ENCODE results near the gene ADA.

The ADA gene

DNA sequence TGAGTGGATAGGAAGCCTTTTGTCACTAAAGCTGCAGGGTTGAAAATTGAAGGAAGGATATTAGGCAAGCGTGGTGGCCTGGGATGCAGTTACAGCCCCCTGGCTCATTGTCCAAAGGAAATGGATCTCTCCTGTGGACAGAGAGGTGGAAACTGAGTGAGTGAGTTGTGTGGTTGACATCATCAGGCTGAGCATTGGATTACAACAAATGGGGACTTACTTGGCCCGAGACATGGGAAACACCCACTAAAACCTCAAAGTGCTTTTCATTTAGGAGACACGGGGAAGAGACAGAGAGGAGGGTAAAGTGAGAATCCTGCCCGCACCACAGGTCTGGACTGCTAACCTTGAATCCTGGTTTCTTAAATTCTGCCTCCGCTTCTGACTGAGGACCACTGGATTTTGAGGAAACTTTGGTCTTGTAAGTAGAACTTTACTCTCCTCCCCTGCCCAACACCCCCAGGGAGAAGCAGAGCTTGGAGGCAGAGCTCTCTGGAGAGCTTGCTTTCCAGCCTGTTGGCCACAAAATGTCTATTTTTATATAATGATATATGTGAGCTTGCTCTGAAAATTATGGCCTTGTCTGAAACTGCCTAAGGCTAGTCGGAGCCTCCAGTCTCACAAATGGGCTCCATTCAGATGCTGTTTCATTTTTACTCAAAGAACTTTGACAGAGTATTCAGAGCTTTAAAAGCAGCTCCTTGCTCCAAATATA is 69.0 kb downstream of the ADA start, which contains the start of gene PKIG:
TSS of gene PKIG (plus strand) at position 269 of the 715 bp plus-strand sequence. CDS start 31,978 bp downstream, outside the sequence.
- no peak for DNase-seq (ENCODE audit: low read depth in 2 of 2, low spot score in 1 of 2)

GRCh38 chr20:44581515-44581914 is 70.0 kb downstream of the ADA start:
- DNase-seq (ENCODE audit: low read depth in 2 of 2, low spot score in 1 of 2) = no peak

DNA sequence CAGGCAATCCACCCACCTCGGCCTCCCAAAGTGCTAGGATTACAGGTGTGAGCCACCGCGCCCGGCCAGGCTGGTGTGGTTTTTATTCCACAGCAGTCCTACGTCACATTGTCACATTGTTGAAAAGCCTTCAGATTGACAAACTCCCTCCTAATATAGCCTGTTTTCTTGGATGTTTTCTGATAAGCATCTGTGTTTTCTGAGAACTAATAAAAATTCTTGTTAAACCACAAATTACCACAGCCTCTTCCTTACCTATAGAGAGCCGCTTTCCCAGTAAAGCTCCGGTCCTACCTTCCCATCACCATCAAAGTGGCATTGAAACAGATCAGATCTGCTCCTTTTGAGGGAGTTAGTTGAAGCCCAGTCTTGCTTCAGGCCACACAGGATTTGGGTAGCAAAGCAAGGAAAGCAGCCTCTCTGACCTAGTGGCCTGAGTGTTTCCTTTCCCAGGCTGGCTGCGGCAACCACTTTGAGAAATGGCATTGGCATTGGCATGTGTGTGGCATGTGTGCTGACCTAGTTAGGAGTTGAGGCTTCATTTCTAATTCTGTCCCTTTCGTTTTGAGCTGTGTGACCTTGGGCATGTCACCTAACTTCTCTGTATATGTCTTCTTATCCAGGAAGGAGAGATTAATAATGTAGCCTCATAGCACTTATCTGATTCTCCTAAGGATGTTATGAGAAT is 70.8 kb downstream of the ADA start:
- no peak for DNase-seq (ENCODE audit: low read depth in 2 of 2, low spot score in 1 of 2)

- no peak for DNase-seq (ENCODE audit: low read depth in 2 of 2, low spot score in 1 of 2)
These were observed 72.0 kb downstream of the ADA start for GRCh38 chr20:44579313-44580081.

DNA sequence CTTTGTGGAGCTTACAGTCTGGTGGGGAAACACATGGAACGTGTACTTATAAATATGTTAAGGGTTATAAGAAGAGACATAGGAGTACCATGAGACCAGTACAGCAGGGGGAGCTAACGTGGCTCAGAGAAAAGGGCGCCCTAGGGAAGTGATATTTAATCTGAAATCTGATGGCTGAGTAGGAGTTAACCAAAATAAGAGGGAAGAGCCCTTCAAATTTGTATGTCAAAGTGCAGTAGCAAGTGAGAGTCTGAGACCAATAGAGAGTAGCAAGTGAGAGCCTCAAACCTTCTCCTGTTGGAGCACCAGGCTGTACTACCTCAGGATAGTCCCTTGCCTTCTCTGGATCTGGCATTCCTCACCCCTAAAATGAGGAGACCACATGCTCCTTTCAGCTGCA is 75.2 kb downstream of the ADA start:
- DNase-seq (ENCODE audit: low read depth in 2 of 2, low spot score in 1 of 2) = no peak

DNA sequence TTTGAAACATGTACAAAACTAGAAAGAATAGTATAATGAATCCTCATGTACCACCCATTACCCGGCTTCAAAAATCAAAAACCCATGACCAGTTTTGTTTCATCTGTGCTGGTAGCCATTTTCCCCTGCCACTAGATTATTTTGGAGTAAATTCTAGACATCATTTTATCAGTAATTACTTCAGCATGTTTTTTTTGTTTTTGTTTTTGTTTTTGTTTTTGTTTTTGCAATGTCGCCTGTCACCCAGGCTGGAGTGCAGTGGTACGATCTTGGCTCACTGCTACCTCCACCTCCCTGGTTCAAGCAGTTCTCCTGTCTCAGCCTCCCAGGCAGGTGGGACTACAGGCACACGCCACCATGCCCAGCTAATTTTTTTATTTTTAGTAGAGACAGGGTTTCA is 77.1 kb downstream of the ADA start:
- no peak for DNase-seq (ENCODE audit: low read depth in 2 of 2, low spot score in 1 of 2)

DNA sequence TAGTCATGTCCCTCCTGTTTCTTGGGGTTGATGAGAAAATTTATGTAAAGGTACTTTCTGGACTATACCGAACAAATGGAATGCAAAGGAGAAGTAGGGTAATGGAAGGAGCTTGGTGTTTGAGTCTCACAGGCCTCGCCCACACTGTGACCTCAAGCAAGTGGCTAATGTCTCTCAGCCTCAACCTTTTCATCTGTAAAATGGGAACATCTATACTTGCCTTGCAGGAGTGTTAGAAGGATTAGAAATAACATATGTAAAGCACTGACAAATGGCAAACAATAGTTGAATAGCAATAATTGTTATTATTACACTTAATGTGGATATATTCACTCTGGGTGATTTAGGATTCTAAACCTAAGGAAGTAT is 78.0 kb downstream of the ADA start:
- DNase-seq (ENCODE audit: low read depth in 2 of 2, low spot score in 1 of 2) = no peak

- no peak for DNase-seq (ENCODE audit: low read depth in 2 of 2, low spot score in 1 of 2)
These were observed 78.7 kb downstream of the ADA start for GRCh38 chr20:44572551-44573500.

DNA sequence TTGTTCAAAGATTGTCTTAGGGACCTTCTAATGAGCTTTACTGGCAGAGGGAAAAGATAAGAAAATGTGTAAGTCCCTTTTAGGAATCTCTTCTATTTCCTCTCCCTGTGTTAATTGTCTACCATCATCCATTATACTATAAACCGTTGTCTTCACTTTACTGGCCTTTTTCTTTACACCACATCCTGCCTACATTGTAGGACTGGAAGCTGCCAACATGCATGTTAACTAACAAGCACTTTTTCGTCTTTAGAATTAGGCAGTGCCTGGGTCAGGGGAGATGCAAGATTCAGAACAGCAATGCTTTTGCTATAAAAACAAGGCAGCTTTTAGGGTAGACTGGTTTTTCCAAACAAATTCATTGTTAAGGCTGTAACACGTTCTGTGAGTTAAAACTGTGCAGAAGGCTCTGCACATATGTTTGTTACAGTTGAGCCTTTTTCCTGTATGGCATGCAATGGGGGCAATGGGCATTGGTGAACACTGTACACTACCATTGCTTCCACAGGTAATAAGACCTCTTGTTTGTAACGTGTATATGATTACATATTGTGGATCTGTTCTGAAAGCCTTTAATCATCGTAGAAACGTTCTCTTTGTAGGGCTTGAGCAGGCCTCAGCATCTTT is 80.0 kb downstream of the ADA start:
- DNase-seq (ENCODE audit: low read depth in 2 of 2, low spot score in 1 of 2) = no peak

- DNase-seq (ENCODE audit: low read depth in 2 of 2, low spot score in 1 of 2) = no peak
These were observed 81.1 kb downstream of the ADA start for GRCh38 chr20:44570367-44570766.

Data from stimulated activated CD8-positive, alpha-beta memory T cell treated with anti-CD3 and anti-CD28 coated beads, Interleukin-4, amount 100 ng/mL, for 1 hour (primary cell).